ENCODE results near the gene CCDC127. TPM values are rescaled to one million over a fixed set of nuclear protein-coding genes. Genes with fewer than 3 reads are reported as not detected.

Gene CCDC127
- total RNA-seq, 2 donors from 2014 or later = 2.7 to 7.8 TPM

- H3K4me3 ChIP-seq = no peak overlapping the region
- TF ChIP-seq CTCF (IDR thresholded peaks at IDR 0.05) = no peak
- no peak for DNase-seq (ENCODE audit: low spot score)
Measured at GRCh38 chr5:159448-160172, 58.3 kb downstream of the CCDC127 start.

GRCh38 chr5:158807-159447 lies 59.0 kb downstream of the CCDC127 start:
- ATAC-seq (ENCODE audit: insufficient number of reproducible peaks, low FRiP score, low read depth) = no peak
- Histone ChIP-seq H3K9me3 (no peaks in the 10 kb centered on the region), H3K36me3 (no peaks in the 10 kb centered on the region), H3K4me1 (ENCODE audit: control insufficient read depth in 1 of 2, low read depth in 2 of 2) (no peaks in the 10 kb centered on the region), H3K4me3 (no peak overlapping the region), H3K27ac (no peak overlapping the region), H3K27me3 (replicated peaks; ENCODE audit: insufficient read depth) (no peaks in the 10 kb centered on the region)
- TF ChIP-seq CTCF (IDR thresholded peaks at IDR 0.05) = no peak
- DNase-seq (ENCODE audit: low spot score) = no peak

More at GRCh38 chr5:159448-160172, 58.3 kb downstream of the CCDC127 start:
- ATAC-seq (ENCODE audit: insufficient number of reproducible peaks, low FRiP score, low read depth) = no peak
- Histone ChIP-seq H3K27ac (no peak overlapping the region), H3K9me3 (no peaks in the 10 kb centered on the region), H3K36me3 (no peaks in the 10 kb centered on the region), H3K4me1 (ENCODE audit: control insufficient read depth in 1 of 2, low read depth in 2 of 2) (no peaks in the 10 kb centered on the region), H3K27me3 (replicated peaks; ENCODE audit: insufficient read depth) (no peaks in the 10 kb centered on the region)

- H3K9me3 ChIP-seq = no peaks in the 10 kb centered on the region
- TF ChIP-seq CTCF (IDR thresholded peaks at IDR 0.05) = no peak
- H3K4me1 ChIP-seq (ENCODE audit: control insufficient read depth in 1 of 2, low read depth in 2 of 2) = no peaks in the 10 kb centered on the region
- DNase-seq (ENCODE audit: low spot score) (no peak), ATAC-seq (ENCODE audit: insufficient number of reproducible peaks, low FRiP score, low read depth) (no peak)
- H3K36me3 ChIP-seq = no peaks in the 10 kb centered on the region
- H3K4me3 ChIP-seq = no peak overlapping the region
- no peaks in the 10 kb centered on the region for H3K27me3 ChIP-seq (replicated peaks; ENCODE audit: insufficient read depth)
- H3K27ac ChIP-seq = no peak overlapping the region
Measured at GRCh38 chr5:157801-158200, 60.2 kb downstream of the CCDC127 start.

GRCh38 chr5:157126-157715 lies 60.7 kb downstream of the CCDC127 start:
- no peaks in the 10 kb centered on the region for H3K4me1 ChIP-seq (ENCODE audit: control insufficient read depth in 1 of 2, low read depth in 2 of 2)
- no peak overlapping the region for H3K4me3 ChIP-seq
- ATAC-seq (ENCODE audit: insufficient number of reproducible peaks, low FRiP score, low read depth) (no peak), DNase-seq (ENCODE audit: low spot score) (no peak)
- no peaks in the 10 kb centered on the region for H3K27me3 ChIP-seq (replicated peaks; ENCODE audit: insufficient read depth)
- no peaks in the 10 kb centered on the region for H3K36me3 ChIP-seq
- no peak for TF ChIP-seq CTCF (IDR thresholded peaks at IDR 0.05)
- H3K9me3 ChIP-seq = no peaks in the 10 kb centered on the region
- H3K27ac ChIP-seq = no peak overlapping the region

- H3K9me3 ChIP-seq = no peaks in the 10 kb centered on the region
- H3K27me3 ChIP-seq (replicated peaks; ENCODE audit: insufficient read depth) = no peaks in the 10 kb centered on the region
- no peak for ATAC-seq (ENCODE audit: insufficient number of reproducible peaks, low FRiP score, low read depth)
- H3K27ac ChIP-seq = no peak overlapping the region
- no peak for TF ChIP-seq CTCF (IDR thresholded peaks at IDR 0.05)
- no peaks in the 10 kb centered on the region for H3K36me3 ChIP-seq
- H3K4me3 ChIP-seq = no peak overlapping the region
- H3K4me1 ChIP-seq (ENCODE audit: control insufficient read depth in 1 of 2, low read depth in 2 of 2) = no peaks in the 10 kb centered on the region
- DNase-seq (ENCODE audit: low spot score) = no peak
Measured at GRCh38 chr5:156411-157072, 61.4 kb downstream of the CCDC127 start.
